Nephron (organoid): ENCODE results near the gene SYCN.
"Not testable (repeated sequence)": the region's sequence is repeated elsewhere in the genome, so short reads cannot be mapped to it uniquely, and the experiment has no call there.

ENCODE experiments used
- H3K27ac Mint-ChIP-seq, 3 experiments: 2 replicates each; pipeline ENCODE4 v1.8.0; 2020; ENCODE audit warnings: mixed read lengths in 3 of 3, mild to moderate bottlenecking in 2 of 3, moderate library complexity in 1 of 3
- H3K27me3 Mint-ChIP-seq: 2 replicates; pipeline ENCODE4 v1.8.0; 2021; ENCODE audit warnings: low read depth, mild to moderate bottlenecking, moderate library complexity, mixed read lengths
- H3K36me3 Mint-ChIP-seq: 2 replicates; pipeline ENCODE4 v1.8.0; 2020; ENCODE audit warnings: low read depth, mixed read lengths
- H3K4me1 Mint-ChIP-seq: 2 replicates; pipeline ENCODE4 v1.8.0; 2020; ENCODE audit warnings: mixed read lengths
- H3K4me3 Mint-ChIP-seq, 3 experiments: 2 replicates each; pipeline ENCODE4 v1.8.0; 2020; ENCODE audit warnings: mild to moderate bottlenecking in 3 of 3, mixed read lengths in 3 of 3, moderate library complexity in 2 of 3
- H3K9me3 Mint-ChIP-seq: 2 replicates; pipeline ENCODE4 v1.8.0; 2020; ENCODE audit warnings: mixed read lengths
- TF ChIP-seq, protein P1 (sequence below), 3 experiments: fragments of 200-600 bp; sonication (generic); IDR thresholded peaks; one replicate each; pipeline ENCODE4 v1.5.0; 2021; ENCODE audit warnings: antibody characterized with exemption in 3 of 3; ENCODE audit not compliant: unreplicated experiment in 3 of 3

Gene SYCN

DNA sequence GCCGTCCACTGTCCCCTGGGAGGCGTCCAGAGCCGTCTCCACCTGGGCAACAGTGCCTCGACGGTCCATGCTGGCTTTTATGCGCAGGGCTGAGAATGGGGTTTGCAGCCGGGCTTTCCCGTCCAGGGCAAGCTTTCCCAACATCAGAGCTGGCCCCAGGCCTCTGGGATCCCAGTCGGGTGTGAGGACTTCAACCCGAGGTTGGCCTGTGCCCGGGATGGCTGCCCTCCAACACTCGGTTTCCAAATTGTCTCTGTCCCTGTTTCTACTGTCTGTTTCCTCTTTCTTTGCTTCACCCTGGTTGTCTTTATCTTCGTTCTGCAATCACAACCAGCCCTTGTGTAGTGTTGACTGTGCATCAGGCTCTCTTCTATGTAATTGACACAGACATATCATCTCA lies 44.7 kb upstream of the SYCN start, which contains the start of gene IFNL4:
Gene IFNL4 (minus strand): TSS at position 51 of the 400 bp plus-strand sequence.
- H3K9me3 Mint-ChIP-seq, result no peaks in the 10 kb centered on the region
- no peaks in the 10 kb centered on the region for H3K4me1 Mint-ChIP-seq
- H3K4me3 Mint-ChIP-seq, result peak within 1 kb of the TSS; percentile 9 to 44 (median 30)
- no peak within 1 kb of the TSS for H3K27ac Mint-ChIP-seq
- TF ChIP-seq, protein P1, sequence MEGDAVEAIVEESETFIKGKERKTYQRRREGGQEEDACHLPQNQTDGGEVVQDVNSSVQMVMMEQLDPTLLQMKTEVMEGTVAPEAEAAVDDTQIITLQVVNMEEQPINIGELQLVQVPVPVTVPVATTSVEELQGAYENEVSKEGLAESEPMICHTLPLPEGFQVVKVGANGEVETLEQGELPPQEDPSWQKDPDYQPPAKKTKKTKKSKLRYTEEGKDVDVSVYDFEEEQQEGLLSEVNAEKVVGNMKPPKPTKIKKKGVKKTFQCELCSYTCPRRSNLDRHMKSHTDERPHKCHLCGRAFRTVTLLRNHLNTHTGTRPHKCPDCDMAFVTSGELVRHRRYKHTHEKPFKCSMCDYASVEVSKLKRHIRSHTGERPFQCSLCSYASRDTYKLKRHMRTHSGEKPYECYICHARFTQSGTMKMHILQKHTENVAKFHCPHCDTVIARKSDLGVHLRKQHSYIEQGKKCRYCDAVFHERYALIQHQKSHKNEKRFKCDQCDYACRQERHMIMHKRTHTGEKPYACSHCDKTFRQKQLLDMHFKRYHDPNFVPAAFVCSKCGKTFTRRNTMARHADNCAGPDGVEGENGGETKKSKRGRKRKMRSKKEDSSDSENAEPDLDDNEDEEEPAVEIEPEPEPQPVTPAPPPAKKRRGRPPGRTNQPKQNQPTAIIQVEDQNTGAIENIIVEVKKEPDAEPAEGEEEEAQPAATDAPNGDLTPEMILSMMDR (IDR thresholded peaks at IDR 0.05; ENCODE audit: unreplicated experiment in 3 of 3), result no peak
- no peaks in the 10 kb centered on the region for H3K36me3 Mint-ChIP-seq
- peaks cover 74% of the 10 kb centered on the region for H3K27me3 Mint-ChIP-seq

GRCh38 chr19:39247701-39248664 lies 43.9 kb upstream of the SYCN start:
- TF ChIP-seq, protein P1 (IDR thresholded peaks at IDR 0.05; ENCODE audit: unreplicated experiment in 3 of 3), result no peak
- Mint-ChIP-seq H3K27ac (no peak overlapping the region), H3K27me3 (peaks cover 72% of the 10 kb centered on the region), H3K4me3 (no peak overlapping the region), H3K4me1 (no peaks in the 10 kb centered on the region), H3K9me3 (no peaks in the 10 kb centered on the region), H3K36me3 (no peaks in the 10 kb centered on the region)

DNA sequence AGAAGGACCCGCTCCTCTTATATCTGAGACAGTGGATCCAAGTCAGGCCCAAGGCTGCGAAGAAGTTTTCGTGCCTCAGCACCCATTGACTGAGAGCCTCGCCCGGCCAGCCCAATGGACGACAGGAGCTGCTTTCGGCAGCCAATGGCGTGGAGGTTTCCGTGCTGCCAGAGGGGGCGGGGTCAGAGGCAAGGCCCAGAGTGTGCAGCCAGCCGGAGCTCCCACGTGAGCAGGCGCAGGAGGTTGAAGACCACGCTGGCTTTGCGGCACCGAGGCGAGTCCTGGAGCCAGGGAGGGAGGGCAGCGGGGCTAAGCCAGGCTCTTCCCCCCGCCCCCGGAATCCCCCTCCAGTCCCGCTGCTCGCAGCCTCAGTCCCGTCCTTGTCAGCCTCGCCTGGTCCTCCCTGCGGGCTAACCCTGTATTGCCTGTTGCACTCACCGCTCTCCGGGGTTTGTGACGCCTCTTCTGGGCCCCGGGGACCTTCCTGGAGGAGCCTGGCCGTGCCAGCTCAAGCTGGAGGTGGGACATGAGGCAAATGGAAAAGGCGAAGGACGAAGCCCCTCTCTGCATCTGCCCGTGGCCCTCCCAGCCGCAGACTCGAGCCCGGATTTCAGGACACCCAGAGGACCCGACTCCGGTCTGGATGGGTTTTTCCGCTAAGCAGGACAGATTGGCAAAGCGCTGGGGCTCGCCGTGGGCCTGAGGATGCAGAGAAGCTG lies 43.0 kb upstream of the SYCN start:
- Mint-ChIP-seq H3K27ac (no peak overlapping the region), H3K27me3 (peaks cover 63% of the 10 kb centered on the region), H3K9me3 (no peaks in the 10 kb centered on the region), H3K4me1 (no peaks in the 10 kb centered on the region), H3K4me3 (peak overlapping the region in 2 of 3 experiments; percentile 23 to 26), H3K36me3 (no peaks in the 10 kb centered on the region)
- TF ChIP-seq, protein P1 (IDR thresholded peaks at IDR 0.05; ENCODE audit: unreplicated experiment in 3 of 3), result no peak

DNA sequence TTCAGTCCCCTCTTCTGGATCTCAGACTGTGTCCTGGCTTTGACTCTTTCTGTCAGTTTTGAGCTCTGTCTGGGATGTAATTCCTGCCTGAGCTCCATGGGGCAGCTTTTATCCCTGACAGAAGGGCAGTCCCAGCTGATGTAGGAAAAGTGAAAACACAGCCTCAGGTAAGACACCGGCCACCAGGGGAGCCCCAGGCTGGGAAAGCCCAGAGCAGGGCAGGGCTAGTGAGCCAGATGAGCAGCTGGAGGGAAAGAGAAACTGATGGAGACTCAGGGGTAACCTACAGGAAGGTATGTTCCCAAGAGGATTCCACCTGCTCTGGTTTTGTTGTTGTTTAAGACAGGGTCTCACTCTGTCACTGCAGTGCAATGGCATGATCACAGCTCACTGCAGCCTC lies 41.1 kb upstream of the SYCN start:
- H3K4me1 Mint-ChIP-seq, H3K9me3 Mint-ChIP-seq, H3K4me3 Mint-ChIP-seq, H3K27ac Mint-ChIP-seq, H3K36me3 Mint-ChIP-seq: not testable (repeated sequence)
- peaks cover 56% of the 10 kb centered on the region for H3K27me3 Mint-ChIP-seq

- not testable (repeated sequence) for H3K9me3 Mint-ChIP-seq, H3K36me3 Mint-ChIP-seq
Measured at GRCh38 chr19:39244410-39245100, 40.5 kb upstream of the SYCN start, which contains the start of gene IFNL3. IFNL3 (minus strand) TSS chr19:39245006; CDS start chr19:39244967, 39 bp downstream.

DNA sequence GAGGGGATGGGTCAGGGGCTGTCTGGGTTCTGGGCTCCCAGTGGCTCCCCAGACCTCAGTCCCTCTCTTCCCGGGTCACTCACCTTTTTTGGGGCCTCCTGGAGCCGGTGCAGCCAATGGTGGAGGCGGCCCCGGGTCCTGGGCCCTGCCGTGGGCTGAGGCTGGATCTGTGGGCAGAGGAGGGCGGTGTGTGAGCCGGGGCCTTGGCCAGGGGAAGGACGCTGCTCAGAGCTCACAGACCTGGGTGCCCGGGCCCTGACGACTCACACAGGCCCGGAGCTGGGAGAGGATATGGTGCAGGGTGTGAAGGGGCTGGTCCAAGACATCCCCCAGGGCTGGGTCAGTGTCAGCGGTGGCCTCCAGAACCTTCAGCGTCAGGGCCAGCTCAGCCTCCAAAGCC lies 39.7 kb upstream of the SYCN start:
- peaks cover 50% of the 10 kb centered on the region for H3K27me3 Mint-ChIP-seq
- not testable (repeated sequence) for H3K36me3 Mint-ChIP-seq, H3K4me3 Mint-ChIP-seq, H3K4me1 Mint-ChIP-seq, H3K9me3 Mint-ChIP-seq, H3K27ac Mint-ChIP-seq

More at GRCh38 chr19:39244410-39245100, 40.5 kb upstream of the SYCN start, which contains the start of gene IFNL3:
- peaks cover 56% of the 10 kb centered on the region for H3K27me3 Mint-ChIP-seq
- H3K4me1 Mint-ChIP-seq, H3K27ac Mint-ChIP-seq, H3K4me3 Mint-ChIP-seq: not testable (repeated sequence)

- Mint-ChIP-seq H3K27ac (no peak overlapping the region), H3K4me3 (no peak overlapping the region), H3K9me3 (no peaks in the 10 kb centered on the region), H3K27me3 (peaks cover 37% of the 10 kb centered on the region), H3K4me1 (no peaks in the 10 kb centered on the region), H3K36me3 (no peaks in the 10 kb centered on the region)
- TF ChIP-seq, protein P1 (IDR thresholded peaks at IDR 0.05; ENCODE audit: unreplicated experiment in 3 of 3), result no peak
Measured at GRCh38 chr19:39240421-39240820, 36.4 kb upstream of the SYCN start.
